Superior temporal gyrus (tissue), 1 donor: ENCODE data around the gene LGALS8.
A peak's percentile ranks its signal among the peaks of the same experiment; 100 is the strongest.
"Not testable (repeated sequence)": the region's sequence is repeated elsewhere in the genome, so short reads cannot be mapped to it uniquely, and the experiment has no call there.

Source experiments
- DNase-seq: peaks from one replicate; pipeline ENCODE4 v3.0.0-alpha.2; 2016; ENCODE audit errors: extremely low spot score

Gene LGALS8

GRCh38 chr1:236540813-236541465 lies 17.2 kb downstream of the LGALS8 start:
- no peak for DNase-seq

- DNase-seq, result no peak
Measured at GRCh38 chr1:236541710-236542109, 17.9 kb downstream of the LGALS8 start.

DNA sequence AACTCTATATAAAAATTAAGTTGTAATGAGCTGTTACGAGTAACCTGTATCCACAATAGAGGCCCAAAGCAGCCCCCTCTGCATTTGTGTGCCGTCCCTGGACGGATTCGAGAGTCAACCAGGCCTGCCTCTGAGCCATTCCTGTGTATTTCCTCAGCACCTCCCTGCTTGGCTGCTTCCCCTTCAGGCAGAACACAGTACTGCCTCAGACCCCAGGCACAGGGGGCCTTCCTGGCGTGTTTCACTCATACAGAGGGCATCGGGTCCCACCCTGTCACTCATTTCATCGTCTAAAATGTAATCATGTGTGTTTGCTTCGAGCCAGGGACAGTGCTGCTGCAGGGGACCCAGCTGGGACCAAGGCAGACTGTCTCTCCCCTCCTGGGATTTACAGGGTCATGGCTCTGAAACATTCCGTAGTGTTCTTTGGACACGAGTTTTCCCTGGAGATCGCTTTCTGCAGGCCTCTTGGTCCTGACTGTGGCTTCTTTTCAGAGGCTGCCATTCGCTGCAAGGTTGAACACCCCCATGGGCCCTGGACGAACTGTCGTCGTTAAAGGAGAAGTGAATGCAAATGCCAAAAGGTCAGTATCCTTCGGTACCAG lies 19.4 kb downstream of the LGALS8 start:
- no peak for DNase-seq

- DNase-seq, result no peak
Measured at GRCh38 chr1:236545621-236546169, 21.9 kb downstream of the LGALS8 start.

GRCh38 chr1:236548452-236548851 lies 24.7 kb downstream of the LGALS8 start:
- DNase-seq, result no peak

GRCh38 chr1:236550961-236551851 lies 27.4 kb downstream of the LGALS8 start:
- no peak for DNase-seq

GRCh38 chr1:236552096-236552495 lies 28.3 kb downstream of the LGALS8 start:
- no peak for DNase-seq

GRCh38 chr1:236552901-236553300 lies 29.1 kb downstream of the LGALS8 start:
- no peak for DNase-seq

GRCh38 chr1:236553370-236553769 lies 29.6 kb downstream of the LGALS8 start:
- no peak for DNase-seq

DNA sequence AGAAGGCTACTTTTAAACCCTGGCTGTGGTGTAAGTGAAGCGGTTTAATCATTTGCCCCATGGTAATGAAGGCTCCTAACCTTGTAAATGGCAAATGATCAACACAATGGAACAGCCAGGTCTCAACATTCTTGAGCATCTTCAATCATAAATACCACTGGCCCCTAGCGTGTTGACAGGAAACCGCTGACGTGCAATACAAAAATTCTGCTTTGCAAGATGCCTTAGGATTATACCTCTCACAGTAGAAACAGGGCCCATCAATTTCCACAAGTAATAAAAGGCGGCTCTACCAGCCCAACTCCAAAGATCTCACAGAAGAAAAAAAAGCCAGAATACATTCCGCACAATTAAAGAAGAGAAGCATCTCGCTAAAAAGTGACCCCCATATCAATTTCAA lies 32.8 kb downstream of the LGALS8 start:
- DNase-seq, result no peak

DNA sequence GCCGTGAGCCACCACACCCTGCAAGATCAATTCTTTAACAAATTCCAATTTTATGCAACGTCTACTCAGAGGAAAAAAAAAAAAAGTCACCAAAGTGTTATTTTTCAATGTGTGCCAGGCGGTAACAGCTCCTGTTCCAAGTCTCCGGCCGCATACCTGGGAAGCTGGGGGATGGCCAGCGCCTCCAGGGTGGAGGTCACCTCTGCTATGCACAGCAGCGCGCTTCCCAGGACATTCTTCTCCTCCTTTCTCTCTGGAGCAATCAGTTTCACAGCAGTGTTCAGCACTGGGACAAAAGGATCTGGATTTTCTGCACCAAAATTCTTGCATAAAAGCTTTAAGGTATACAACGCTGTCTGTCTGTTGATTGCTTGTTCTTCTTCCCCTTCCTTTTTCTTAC lies 34.3 kb downstream of the LGALS8 start:
- DNase-seq, result no peak

GRCh38 chr1:236558846-236559245 lies 35.1 kb downstream of the LGALS8 start:
- DNase-seq, result no peak

GRCh38 chr1:236560213-236560771 lies 36.5 kb downstream of the LGALS8 start:
- no peak for DNase-seq

DNA sequence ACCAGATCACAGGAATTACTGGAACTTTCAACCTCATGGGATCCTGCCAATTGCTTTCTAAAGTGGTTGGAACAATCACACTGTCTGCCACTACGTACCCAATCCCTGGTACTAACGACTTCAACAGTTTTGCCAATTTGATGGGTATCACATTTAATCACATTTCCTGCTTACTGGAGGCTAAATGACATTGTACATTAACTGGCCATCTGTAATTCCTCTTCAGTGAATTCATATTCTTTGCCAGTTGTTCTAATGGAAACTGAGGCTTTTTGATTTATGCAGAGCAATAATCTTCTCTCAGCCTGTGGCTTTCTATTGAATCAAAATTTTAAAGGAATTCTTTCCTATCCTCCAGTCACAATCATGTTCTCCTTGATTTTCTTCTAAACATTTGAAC lies 38.2 kb downstream of the LGALS8 start:
- DNase-seq, result no peak

- DNase-seq, result no peak
Measured at GRCh38 chr1:236565530-236565929, 41.7 kb downstream of the LGALS8 start.

DNA sequence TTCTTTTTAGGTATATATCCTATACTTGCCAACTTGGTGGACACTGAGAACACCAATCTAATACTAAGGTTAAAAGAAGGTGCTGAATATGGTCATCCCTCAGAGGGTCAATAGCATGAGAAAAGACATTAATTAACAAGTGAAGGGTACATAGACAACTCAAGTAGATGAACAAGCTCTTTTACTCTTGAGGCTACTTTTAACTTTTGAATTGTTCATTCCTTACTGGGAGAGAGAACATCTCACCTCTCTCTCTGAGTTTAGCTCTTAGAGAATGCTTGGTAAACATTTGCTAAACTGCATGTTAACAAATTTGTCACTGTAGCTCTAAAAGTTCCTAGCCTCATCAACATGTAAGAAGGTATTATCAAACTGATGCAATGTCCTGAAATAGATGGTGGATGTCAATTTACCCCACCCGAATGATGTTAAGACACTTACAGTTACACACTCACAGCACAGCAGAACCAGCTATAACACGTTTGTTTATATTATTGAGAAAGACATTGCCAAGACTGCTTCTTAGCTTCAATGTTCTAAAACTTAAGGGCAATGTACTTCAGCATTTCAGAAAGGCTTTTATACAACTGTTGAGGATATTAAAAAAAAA lies 44.6 kb downstream of the LGALS8 start:
- no peak for DNase-seq

- DNase-seq, result peak; percentile 42
Measured at GRCh38 chr1:236575523-236575922, 51.7 kb downstream of the LGALS8 start.

DNA sequence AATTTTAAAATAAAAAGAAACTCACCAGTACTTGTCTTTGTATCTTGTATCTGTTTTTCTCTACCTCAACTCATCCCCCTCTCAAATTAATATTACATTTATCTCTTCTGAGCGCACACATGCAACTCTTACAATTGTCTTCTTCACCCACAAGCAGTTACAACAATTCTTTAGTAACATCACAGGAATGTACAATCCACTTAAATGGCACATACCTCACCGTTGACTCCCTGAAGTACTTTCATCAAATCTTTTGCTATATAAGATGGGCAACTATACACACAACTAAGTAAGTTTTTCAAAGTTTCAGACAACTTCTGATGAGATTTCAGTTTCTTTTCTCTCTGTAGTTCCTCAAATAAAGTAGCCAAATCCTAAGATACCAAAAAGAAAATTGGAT lies 52.2 kb downstream of the LGALS8 start:
- no peak for DNase-seq

DNA sequence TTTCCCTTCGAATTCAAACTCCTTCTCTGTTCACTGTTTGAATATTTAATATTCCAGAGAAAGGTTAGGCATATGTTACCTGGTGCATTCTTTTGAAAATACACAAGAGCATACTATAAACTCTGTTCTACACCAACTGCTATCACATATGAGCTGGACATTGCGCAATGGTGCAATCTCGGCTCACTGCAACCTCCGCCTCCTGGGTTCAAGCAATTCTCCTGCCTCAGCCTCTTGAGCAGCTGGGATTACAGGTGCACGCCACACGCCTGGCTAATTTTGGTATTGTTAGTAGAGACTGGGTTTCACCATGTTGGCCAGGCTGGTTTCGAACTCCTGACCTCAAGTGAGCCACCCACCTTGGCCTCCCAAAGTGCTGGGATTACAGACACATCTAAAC lies 53.3 kb downstream of the LGALS8 start:
- not testable (repeated sequence) for DNase-seq

DNA sequence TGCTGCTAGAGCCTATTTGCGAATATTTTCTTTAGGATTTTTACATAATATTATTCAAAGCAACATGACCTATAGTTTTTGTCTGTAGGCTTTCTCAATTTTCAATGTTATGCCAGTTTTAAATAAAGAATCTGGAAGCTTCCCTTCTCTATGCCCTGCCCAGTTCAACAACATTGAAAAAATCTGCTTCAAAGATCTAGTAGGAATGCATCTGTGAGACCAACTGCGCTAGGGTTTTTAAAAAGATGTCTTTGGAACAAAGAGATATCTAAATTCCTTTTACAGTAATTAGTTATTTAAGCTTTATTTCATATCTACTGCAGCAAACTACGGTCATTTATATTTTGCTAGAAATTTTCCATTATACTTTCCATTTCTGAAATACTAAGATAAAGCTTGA lies 54.9 kb downstream of the LGALS8 start:
- DNase-seq, result no peak

DNA sequence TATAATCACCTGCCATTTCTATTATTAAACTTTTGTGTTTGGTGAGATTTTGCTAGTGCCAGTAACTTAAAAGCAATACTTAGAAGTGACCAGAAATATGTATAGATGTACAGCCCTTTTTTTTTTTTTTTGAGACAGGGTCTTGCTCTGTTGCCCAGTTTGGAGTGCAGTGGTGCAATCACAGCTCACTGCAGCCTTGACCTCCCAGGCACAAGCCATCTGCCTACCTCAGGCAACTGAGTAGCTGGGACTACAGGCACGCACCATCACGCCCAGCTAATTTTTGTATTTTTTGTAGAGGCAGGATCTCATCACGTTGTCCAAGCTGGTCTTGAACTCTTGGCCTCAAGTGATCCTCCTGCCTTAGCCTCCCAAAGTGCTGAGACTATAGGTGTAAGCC lies 56.6 kb downstream of the LGALS8 start:
- DNase-seq, result not testable (repeated sequence)

- DNase-seq, result no peak
Measured at GRCh38 chr1:236581528-236581927, 57.7 kb downstream of the LGALS8 start.
